Measurements from ENCODE around the gene CIB1.

GRCh38 chr15:90181776-90182175, 52.0 kb downstream of the CIB1 start:
- TF ChIP-seq CTCF (IDR thresholded peaks at IDR 0.05 in 2 of 3, conservative IDR thresholded peaks at IDR 0.05 in 1 of 3; ENCODE audit: control insufficient read depth in 2 of 3, extremely low read depth in 1 of 3, insufficient read depth in 1 of 3, low read depth in 3 of 3, low read length in 3 of 3) (no peak), YY1 (IDR thresholded peaks at IDR 0.05; ENCODE audit: low read depth, low read length) (no peak), CEBPZ (IDR thresholded peaks at IDR 0.05; ENCODE audit: low read depth, low read length) (no peak), MEF2A (IDR thresholded peaks at IDR 0.05; ENCODE audit: insufficient read depth, low read depth, low read length) (no peak), EP300 (IDR thresholded peaks at IDR 0.05; ENCODE audit: borderline replicate concordance in 1 of 2, control insufficient read depth in 1 of 2, low read depth in 2 of 2, low read length in 2 of 2) (no peak), PBX3 (IDR thresholded peaks at IDR 0.05; ENCODE audit: insufficient replicate concordance, low read depth, low read length) (no peak)
